Measurements from ENCODE around the gene ACVR1B.

DNA sequence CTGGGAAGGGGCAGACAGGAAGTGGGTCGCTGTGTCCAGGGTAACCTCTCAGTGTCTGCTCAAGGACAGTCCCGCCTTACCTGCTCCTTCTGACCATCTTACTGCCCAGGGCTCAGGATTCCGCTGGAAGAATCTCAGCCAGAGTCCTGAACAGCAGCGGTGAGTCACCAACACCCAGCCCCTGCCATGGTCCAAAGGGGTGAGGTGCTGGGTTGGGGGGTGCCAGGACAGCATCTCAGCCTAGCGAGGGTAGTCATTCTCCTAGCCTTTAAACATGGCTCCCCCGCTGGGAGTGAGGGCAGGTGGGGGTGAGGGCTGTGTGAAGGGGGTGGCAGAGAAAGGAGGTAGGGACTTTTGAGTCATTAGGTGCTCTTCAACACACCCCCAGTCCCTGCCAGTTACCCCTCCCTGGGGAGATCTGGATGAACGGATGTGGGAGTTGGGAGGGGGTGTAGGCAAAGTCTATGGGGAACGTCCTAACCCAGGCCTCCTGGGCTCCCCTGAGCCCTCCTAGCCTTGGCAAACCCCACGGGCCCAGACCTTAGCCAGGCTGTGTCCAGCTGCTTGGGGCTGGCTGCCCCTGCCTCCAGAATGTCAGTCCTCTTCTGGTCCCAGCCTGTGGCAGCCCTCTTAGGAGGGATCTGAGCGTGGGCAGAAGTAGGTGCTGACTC lies 57.7 kb downstream of the ACVR1B start:
- no peak for TF ChIP-seq CTCF (IDR thresholded peaks at IDR 0.05; ENCODE audit: insufficient read depth, low read depth, low read length)
- TF ChIP-seq EZH2 (IDR thresholded peaks at IDR 0.05; ENCODE audit: insufficient read depth, low read length): no peak

Data from astrocyte (in vitro differentiated cells and primary cell).